Stomach (tissue), 9 donors: ENCODE measurements around the gene UBTD2. TPM values are rescaled to one million over a fixed set of nuclear protein-coding genes. Genes with fewer than 3 reads are reported as not detected.
A peak's percentile ranks its signal among the peaks of the same experiment; 100 is the strongest.

Source experiments
- DNase-seq, 2 donors: peaks; one replicate each; pipeline versions ENCODE4 v3.0.0 to v3.0.0-alpha.2; 2013 to 2019
- H3K27ac ChIP-seq, 5 donors: fragments of 200-600 bp in 4 of 5; sonication (generic) in 4 of 5; one replicate each; pipeline ENCODE4 v1.5.1; 2013 to 2019; ENCODE audit warnings: mild to moderate bottlenecking in 1 of 5, moderate library complexity in 1 of 5
- H3K27me3 ChIP-seq, 3 donors: fragments of 200-600 bp; sonication (generic); one replicate each; pipeline ENCODE4 v1.5.1; 2017 to 2019; ENCODE audit warnings: mixed run types in 1 of 3
- H3K36me3 ChIP-seq, 4 donors: fragments of 200-600 bp; sonication (generic); 1 replicate in 3 of 4; 2 replicates in 1 of 4; pipeline ENCODE4 v1.5.1; 2016 to 2019
- H3K4me1 ChIP-seq, 4 donors: fragments of 200-600 bp; sonication (generic); one replicate each; pipeline ENCODE4 v1.5.1; 2016 to 2019
- H3K4me3 ChIP-seq, 4 donors: fragments of 200-600 bp; sonication (generic) in 3 of 4; one replicate each; pipeline ENCODE4 v1.5.1; 2016 to 2019; ENCODE audit warnings: mild to moderate bottlenecking in 1 of 4
- H3K9me3 ChIP-seq, 4 donors: fragments of 200-600 bp; sonication (generic); one replicate each; pipeline ENCODE4 v1.5.1; 2016 to 2019
- EP300 ChIP-seq: sonication (generic); formaldehyde crosslinking; IDR thresholded peaks from one replicate; pipeline ENCODE4 v1.6.1; 2017; ENCODE audit warnings: antibody characterized with exemption
- POLR2A ChIP-seq, 4 donors: fragments of 450-650 bp; IDR thresholded peaks; one replicate each; pipeline ENCODE4 v1.6.1; 2016; ENCODE audit warnings: antibody characterized with exemption in 4 of 4, control low read depth in 2 of 4, mild to moderate bottlenecking in 1 of 4, moderate library complexity in 1 of 4
- POLR2AphosphoS5 ChIP-seq, 3 donors: sonication (generic); formaldehyde crosslinking; IDR thresholded peaks; one replicate each; pipeline ENCODE4 v1.6.1; 2016; ENCODE audit warnings: antibody characterized with exemption in 3 of 3
- WGBS, 5 donors: extraction: QIAGEN DNeasy Blood & Tissue Kit in 3 of 5; methylation state at CpG; one replicate each; pipeline versions ENCODE4 v1.1.5 to v1.1.7; 2013 to 2018; 5-methylcytosine and 5-hydroxymethylcytosine counted together
- intact Hi-C: fragments of 100-400 bp; cut with DNase I; formaldehyde crosslinking; loops from one replicate; pipeline ENCODE4 v1.15.1; 2023; ENCODE audit warnings: low total_unique reads
- polyA plus RNA-seq, 3 donors: library from polyadenylated mRNA; stranded (reverse); fragments of 200-250 nt; gene quantifications; one replicate each; pipeline ENCODE4 v1.2.3, GENCODE V29; 2013
- total RNA-seq, 5 donors: library from RNA; depleted of rRNA; stranded (reverse); fragments of >200 nt; gene quantifications; one replicate each; pipeline versions ENCODE4 v1.1.0 to v1.2.3, GENCODE V29; 2014 to 2016
- TF ChIP-seq, protein P1 (sequence below), 7 experiments: fragments of 450-650 bp in 4 of 7; fragments of 200-600 bp in 3 of 7; sonication (generic) in 3 of 7; IDR thresholded peaks; one replicate each; pipeline ENCODE4 v1.5.1; 2016 to 2019; ENCODE audit warnings: antibody characterized with exemption in 7 of 7, control low read depth in 2 of 7, mild to moderate bottlenecking in 1 of 7
- donor health status: healthy with polysubstance abuse.
- donor health status: Bipolar disorder and iron deficiency.
- donor health status: healthy.

The UBTD2 gene
- total and polyA plus RNA-seq, 8 donors = 1.8 to 48.5 (median 16.7) TPM

DNA sequence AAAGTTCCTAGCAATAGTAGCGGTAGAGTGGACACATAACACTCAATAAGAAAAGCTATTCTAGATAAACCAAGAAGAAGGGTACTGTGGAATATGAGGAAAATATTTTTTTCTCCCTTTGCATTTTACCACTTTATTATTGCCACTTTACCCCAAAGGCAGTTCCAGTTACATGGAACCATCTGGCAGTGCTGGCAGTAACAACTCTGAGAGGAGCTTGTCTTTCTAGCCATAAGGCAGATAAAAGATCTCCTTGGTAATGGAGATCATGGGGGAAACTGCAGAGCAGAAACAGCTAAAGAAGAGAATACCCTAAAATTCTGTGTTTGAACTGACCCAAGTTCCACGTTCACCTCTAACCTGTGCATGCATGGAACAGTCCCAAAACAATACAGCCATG is 38.5 kb downstream of the UBTD2 start:
- TF ChIP-seq EP300 (no peak), POLR2A (IDR thresholded peaks at IDR 0.05) (no peak), POLR2AphosphoS5 (IDR thresholded peaks at IDR 0.05) (no peak)
- TF ChIP-seq, protein P1, sequence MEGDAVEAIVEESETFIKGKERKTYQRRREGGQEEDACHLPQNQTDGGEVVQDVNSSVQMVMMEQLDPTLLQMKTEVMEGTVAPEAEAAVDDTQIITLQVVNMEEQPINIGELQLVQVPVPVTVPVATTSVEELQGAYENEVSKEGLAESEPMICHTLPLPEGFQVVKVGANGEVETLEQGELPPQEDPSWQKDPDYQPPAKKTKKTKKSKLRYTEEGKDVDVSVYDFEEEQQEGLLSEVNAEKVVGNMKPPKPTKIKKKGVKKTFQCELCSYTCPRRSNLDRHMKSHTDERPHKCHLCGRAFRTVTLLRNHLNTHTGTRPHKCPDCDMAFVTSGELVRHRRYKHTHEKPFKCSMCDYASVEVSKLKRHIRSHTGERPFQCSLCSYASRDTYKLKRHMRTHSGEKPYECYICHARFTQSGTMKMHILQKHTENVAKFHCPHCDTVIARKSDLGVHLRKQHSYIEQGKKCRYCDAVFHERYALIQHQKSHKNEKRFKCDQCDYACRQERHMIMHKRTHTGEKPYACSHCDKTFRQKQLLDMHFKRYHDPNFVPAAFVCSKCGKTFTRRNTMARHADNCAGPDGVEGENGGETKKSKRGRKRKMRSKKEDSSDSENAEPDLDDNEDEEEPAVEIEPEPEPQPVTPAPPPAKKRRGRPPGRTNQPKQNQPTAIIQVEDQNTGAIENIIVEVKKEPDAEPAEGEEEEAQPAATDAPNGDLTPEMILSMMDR (IDR thresholded peaks at IDR 0.05) = no peak
- Histone ChIP-seq H3K27ac (no peak overlapping the region), H3K36me3 (no peaks in the 10 kb centered on the region), H3K27me3 (no peaks in the 10 kb centered on the region), H3K9me3 (no peaks in the 10 kb centered on the region), H3K4me1 (no peaks in the 10 kb centered on the region), H3K4me3 (no peak overlapping the region)
- 58 to 94% (median 92%) methylated on average over 2 of the region's 2 CpGs for WGBS, 5 donors
- intact Hi-C loops = no loop called here
- DNase-seq = no peak

DNA sequence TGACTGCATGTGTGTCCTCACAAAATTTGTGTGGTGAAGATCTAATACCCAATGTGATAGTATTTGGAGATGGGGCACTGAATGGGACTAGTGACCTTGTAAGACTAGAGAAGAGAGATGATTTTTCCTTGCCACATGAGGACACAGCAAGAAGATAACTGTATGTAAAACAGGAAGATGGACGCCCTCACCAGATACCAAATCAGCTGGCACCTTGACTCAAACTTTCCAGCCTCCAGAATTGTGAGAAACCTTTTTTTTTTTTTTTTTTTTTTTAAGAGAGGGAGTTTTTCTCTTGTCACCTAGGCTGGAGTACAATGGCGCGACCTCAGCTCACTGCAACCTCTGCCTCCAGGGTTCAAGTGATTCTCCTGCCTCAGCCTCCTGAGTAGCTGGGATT is 40.3 kb downstream of the UBTD2 start:
- no peaks in the 10 kb centered on the region for H3K9me3 ChIP-seq
- DNase-seq = no peak
- intact Hi-C loops = no loop called here
- no peaks in the 10 kb centered on the region for H3K36me3 ChIP-seq
- H3K27ac ChIP-seq = no peak overlapping the region
- WGBS, 5 donors = 92 to 98% (median 95%) methylated on average over 3 of the region's 3 CpGs
- no peak overlapping the region for H3K4me3 ChIP-seq
- peaks cover 0 to under 1% (median under 1%) of the 10 kb centered on the region in 4 donors for H3K4me1 ChIP-seq
- TF ChIP-seq, protein P1 (IDR thresholded peaks at IDR 0.05) = no peak
- TF ChIP-seq POLR2AphosphoS5 (IDR thresholded peaks at IDR 0.05) (no peak), POLR2A (IDR thresholded peaks at IDR 0.05) (no peak), EP300 (no peak)
- no peaks in the 10 kb centered on the region for H3K27me3 ChIP-seq

DNA sequence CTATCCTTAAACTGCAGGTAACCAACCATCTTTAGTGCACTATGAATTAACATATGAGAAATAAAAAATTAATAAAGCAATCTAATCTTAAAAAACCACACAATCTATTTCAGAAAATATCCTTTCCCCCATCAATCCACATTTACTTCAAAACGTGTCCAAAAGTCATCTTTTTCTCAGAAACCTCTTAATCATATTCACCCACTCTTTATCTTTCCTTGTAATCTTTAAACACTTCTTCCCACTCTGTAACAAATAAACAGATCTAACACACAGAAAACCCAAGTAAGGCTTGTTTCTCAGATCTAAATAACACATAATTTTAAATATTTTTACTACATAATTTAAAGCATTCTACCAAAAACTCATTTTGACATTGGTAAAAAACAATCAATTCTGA is 45.2 kb downstream of the UBTD2 start:
- H3K36me3 ChIP-seq = peaks cover 0 to 8% (median 7%) of the 10 kb centered on the region in 4 donors
- WGBS, 5 donors = 15 to 29% (median 26%) methylated on average over 1 of the region's 1 CpG
- TF ChIP-seq, protein P1 (IDR thresholded peaks at IDR 0.05) = no peak
- TF ChIP-seq EP300 (no peak), POLR2A (IDR thresholded peaks at IDR 0.05) (no peak), POLR2AphosphoS5 (IDR thresholded peaks at IDR 0.05) (no peak)
- DNase-seq = no peak
- no peaks in the 10 kb centered on the region for H3K9me3 ChIP-seq
- intact Hi-C loops = no loop called here
- no peak overlapping the region for H3K27ac ChIP-seq
- no peak overlapping the region for H3K4me3 ChIP-seq
- no peaks in the 10 kb centered on the region for H3K27me3 ChIP-seq
- H3K4me1 ChIP-seq = peaks cover 9 to 39% (median 27%) of the 10 kb centered on the region in 4 donors

DNA sequence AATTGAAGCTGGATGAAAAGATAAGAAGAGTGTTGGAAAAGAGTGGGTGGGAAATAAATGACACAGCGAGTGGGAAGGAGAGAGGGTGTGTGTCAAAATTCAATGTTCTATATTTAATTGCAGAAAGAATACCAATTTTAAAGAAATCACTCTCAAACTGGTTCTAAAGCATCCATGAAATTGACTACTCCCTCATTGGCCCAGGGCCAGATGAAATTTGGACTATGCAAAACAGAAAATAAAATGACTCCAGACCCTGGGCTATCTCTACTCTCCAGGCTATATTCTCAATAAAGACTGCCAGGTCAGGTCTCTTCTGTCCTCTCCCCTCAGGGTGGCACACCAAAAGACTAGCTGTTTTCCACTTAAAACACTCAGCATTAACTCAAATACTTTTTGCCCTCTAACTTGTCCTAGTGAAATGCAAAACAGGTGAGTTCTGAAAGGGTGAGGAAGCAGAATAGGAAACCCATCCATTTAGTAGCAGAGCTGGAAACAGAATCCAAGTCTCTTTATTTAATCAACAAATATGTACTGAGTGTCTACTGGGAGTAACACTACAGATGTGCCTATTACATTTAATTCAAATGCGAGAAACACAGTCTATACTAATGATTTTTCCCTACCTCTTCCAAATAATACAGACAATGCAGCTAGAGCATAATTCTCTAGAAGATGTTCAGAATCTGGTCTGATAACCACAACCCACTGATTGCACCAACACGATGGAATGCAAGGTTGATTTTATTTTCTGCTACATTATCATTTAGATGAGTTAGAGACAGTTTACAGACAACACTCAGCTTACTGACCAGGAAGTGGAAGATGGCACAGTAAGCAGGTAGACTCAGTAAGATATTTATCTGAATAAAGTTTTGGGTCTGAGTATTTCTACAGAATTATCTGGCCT is 47.5 kb downstream of the UBTD2 start:
- DNase-seq = peak; percentile 32 to 53
- Histone ChIP-seq H3K4me3 (no peak overlapping the region), H3K9me3 (no peaks in the 10 kb centered on the region), H3K27me3 (no peaks in the 10 kb centered on the region), H3K4me1 (peaks cover 9 to 39% (median 27%) of the 10 kb centered on the region in 4 donors), H3K36me3 (peaks cover 3 to 28% (median 27%) of the 10 kb centered on the region in 4 donors), H3K27ac (peak overlapping the region in 2 of 5 donors; percentile 44 to 55)
- TF ChIP-seq, protein P1 (IDR thresholded peaks at IDR 0.05) = no peak
- TF ChIP-seq POLR2A (IDR thresholded peaks at IDR 0.05) = no peak
- no peak for TF ChIP-seq EP300
- TF ChIP-seq POLR2AphosphoS5 (IDR thresholded peaks at IDR 0.05) = no peak
- intact Hi-C loops = no loop called here
- 48 to 59% (median 58%) methylated on average over 3 of the region's 3 CpGs for WGBS, 5 donors
